ENCODE data around the gene CFAP69.
"Not testable (repeated sequence)": the region's sequence is repeated elsewhere in the genome, so short reads cannot be mapped to it uniquely, and the experiment has no call there.

Gene CFAP69

GRCh38 chr7:90346336-90347125 lies 101.6 kb downstream of the CFAP69 start, which contains the start of gene GTPBP10:
Gene GTPBP10, plus strand, starts transcription at chr7:90346716. Its CDS starts 26 bp downstream, at chr7:90346742.
- peak; percentile 84 to 93 (median 90) for DNase-seq

DNA sequence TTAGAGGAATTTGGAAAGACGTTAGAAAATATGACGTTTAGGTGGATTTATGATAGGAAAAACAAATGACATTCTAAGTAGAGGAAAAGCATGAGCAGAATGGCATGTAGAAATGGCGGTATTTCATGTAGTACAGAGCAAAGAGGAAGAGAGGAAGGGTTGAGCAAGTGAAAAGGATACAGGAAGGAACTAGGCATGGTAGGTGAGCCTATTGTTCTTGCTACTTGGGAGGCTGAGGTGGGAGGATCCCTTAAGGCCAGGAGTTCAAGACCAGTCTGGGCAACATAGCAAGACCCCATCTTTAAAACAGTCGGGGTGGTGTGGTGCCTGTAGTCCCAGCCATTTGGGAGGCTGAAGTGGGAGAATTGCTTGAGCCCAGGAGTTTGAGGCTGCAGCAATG lies 102.8 kb downstream of the CFAP69 start:
- DNase-seq: no peak

DNA sequence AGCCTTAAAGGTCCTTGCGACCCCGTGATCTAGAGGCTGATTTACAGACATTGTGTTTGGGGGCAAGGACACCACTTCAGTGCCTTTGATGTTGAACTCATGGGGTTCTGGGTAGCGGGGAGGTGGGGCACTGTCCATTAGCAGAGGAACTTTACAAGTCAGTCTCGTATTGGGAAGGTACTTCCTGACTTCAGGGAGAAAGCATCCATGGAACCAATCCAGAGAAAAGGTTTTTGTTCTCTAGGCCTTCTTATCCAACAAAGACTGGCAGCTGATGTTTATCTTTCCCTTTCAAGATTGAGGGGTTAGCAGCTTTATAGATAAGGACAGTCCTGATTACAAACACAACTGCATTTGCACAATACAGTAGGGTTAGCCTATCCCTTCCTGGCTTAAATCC lies 104.3 kb downstream of the CFAP69 start:
- DNase-seq: no peak

DNA sequence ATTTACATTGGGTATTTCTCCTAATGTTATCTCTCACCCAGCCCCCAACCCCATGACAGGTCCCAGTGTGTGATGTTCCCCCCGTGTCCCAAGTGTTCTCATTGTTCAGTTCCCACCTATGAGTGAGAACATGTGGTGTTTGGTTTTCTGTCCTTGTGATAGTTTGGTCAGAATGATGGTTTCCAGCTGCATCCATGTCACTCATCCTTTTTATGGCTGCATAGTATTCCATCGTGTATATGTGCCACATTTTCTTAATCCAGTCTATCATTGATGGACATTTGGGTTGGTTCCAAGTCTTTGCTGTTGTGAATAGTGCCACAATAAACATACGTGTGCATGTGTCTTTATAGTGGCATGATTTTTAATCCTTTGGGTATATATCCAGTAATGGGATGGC lies 105.1 kb downstream of the CFAP69 start:
- DNase-seq: not testable (repeated sequence)

- DNase-seq: no peak
Observed at GRCh38 chr7:90351987-90352386, 107.0 kb downstream of the CFAP69 start.

Data from activated naive CD4-positive, alpha-beta T cell (primary cell).